Measurements from ENCODE around the gene RPS6KA4.
A peak's percentile ranks its signal among the peaks of the same experiment; 100 is the strongest.
"Not testable (repeated sequence)": the region's sequence is repeated elsewhere in the genome, so short reads cannot be mapped to it uniquely, and the experiment has no call there.

Gene RPS6KA4

GRCh38 chr11:64358907-64359711 lies at the start of gene RPS6KA4:
Gene RPS6KA4, plus strand, starts transcription at chr11:64359162. Its CDS starts 74 bp downstream, at chr11:64359236.
- peak; percentile 57 to 65 for DNase-seq

GRCh38 chr11:64312947-64313346 lies 46.0 kb upstream of the RPS6KA4 start:
- DNase-seq, result no peak

- no peak for DNase-seq
Measured at GRCh38 chr11:64313491-64314145, 45.3 kb upstream of the RPS6KA4 start.

DNA sequence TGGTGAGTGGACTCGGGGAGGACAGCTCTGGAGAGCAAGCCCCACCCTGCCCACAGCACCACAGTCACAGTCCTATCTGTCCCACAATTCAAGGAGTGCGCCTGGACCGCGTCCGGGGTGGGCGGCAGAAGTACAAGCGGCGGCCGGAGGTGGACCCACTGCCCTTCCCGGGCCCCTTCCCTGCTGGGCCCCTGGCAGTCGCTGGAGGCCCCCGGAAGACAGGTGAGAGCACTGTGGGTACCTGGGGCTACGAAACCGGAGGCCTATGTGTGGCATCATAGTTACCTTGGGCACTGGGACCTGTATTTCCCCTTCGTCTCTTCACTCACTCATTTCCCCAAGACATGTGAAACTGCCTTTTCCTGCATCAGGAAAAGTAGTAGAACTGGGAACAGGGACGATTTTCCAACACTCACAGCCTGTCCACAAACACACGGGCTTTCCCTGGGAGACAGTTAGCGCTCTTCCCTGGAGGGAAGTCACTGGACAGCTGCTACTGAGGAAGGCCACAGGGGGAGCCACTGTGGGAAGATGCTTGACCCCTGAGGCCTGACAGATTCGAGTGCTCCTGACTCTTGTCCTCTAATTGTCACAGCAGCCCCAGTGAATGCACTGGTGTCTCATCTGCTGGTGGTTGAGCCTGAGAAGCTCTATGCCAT lies 44.7 kb upstream of the RPS6KA4 start:
- no peak for DNase-seq

DNA sequence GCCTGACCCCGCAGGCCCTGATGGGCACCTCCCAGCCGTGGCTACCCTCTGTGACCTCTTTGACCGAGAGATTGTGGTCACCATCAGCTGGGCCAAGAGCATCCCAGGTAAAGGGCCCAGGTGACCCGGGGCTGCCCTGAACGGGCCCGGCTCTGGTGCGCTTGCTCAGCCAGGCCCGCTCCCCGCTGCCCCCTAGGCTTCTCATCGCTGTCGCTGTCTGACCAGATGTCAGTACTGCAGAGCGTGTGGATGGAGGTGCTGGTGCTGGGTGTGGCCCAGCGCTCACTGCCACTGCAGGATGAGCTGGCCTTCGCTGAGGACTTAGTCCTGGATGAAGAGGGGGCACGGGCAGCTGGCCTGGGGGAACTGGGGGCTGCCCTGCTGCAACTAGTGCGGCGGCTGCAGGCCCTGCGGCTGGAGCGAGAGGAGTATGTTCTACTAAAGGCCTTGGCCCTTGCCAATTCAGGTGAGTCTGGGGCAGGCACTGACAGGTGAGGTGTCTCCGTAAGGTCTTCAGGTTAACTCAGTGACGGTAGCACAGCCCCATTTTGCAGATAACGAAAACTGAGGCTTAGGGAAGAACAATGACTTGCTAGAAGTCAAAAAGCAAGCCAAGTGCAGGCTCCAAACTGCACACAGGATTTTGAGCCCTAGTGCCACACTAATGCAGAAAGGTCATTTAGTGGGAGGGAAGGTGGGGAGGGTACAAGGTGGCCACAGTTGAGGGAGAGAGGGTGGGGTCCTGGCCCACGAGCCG lies 44.0 kb upstream of the RPS6KA4 start:
- DNase-seq, result no peak

DNA sequence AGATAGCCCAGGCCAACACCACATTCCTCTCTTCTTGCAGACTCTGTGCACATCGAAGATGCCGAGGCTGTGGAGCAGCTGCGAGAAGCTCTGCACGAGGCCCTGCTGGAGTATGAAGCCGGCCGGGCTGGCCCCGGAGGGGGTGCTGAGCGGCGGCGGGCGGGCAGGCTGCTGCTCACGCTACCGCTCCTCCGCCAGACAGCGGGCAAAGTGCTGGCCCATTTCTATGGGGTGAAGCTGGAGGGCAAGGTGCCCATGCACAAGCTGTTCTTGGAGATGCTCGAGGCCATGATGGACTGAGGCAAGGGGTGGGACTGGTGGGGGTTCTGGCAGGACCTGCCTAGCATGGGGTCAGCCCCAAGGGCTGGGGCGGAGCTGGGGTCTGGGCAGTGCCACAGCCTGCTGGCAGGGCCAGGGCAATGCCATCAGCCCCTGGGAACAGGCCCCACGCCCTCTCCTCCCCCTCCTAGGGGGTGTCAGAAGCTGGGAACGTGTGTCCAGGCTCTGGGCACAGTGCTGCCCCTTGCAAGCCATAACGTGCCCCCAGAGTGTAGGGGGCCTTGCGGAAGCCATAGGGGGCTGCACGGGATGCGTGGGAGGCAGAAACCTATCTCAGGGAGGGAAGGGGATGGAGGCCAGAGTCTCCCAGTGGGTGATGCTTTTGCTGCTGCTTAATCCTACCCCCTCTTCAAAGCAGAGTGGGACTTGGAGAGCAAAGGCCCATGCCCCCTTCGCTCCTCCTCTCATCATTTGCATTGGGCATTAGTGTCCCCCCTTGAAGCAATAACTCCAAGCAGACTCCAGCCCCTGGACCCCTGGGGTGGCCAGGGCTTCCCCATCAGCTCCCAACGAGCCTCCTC lies 43.1 kb upstream of the RPS6KA4 start:
- DNase-seq, result not testable (repeated sequence)

DNA sequence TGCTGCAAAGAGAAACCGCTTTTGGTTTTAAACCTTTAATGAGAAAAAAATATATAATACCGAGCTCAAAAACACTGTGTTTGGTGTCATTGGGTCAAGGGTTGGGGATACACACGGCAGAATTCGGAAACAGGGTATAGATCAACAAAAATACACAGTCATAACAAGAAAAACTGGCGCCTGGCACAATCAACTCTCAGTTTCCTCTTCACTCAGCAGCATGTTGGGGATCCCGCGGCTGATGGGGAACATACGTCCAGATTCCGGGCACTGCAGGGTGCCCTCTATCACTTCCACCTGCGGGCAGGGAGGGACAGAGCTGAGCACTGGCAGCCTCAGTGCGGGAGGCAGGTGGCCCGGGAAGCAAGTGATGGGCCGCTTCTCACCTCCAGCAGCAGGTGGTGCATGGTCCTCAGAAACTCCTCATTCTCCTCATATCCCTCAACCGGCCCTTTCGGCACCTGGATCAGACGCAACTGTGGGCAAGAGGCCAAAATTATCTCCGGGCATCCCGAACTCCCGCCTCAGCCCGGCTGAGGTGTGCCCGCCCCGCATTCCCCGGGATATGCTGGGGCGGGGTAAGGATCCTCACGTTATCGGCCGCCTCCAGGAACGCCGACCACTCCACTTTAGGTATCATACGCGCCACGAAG lies 42.2 kb upstream of the RPS6KA4 start:
- DNase-seq, result no peak

DNA sequence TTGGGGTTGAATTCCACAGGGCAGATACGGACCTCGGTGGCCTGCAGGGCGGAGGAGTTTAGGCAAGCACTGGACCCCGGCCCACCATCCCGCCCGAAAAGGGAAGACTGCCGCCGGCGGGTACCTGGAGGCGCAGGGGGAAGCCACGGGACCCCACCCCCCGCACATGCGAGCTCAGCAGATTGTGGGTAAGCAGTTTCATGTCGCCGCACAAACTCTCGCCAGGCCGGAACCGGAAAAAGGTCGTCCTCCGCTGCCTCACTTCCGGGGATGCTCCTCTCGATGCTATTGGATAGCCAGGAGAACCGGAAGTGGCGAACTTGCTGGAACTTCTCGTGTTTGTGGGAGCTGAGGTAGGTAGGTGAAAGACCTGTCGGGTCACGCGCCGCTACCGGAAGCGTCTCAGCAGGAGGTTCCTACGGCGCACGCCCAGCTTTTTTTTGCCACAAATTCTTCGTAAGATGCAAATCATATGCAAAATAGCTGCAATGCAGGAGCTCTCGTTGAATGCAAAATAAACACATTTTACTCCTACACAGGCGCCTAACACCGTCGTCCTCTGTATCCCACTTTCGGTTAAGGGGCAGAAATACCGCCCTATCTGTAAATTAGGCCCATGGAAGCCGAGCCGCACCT lies 41.5 kb upstream of the RPS6KA4 start, which contains the start of gene TRMT112:
Gene TRMT112, minus strand, starts transcription at position 235 of the 636 bp plus-strand sequence. Its CDS starts 33 bp downstream, at position 202.
- DNase-seq, result peak; percentile 90 to 97

- DNase-seq, result peak; percentile 97
Measured at GRCh38 chr11:64317961-64318765, 40.8 kb upstream of the RPS6KA4 start, which contains the start of gene PRDX5. Gene PRDX5, plus strand, starts transcription at chr11:64318121. Its CDS starts 95 bp downstream, at chr11:64318216.

GRCh38 chr11:64318766-64319761 lies 39.9 kb upstream of the RPS6KA4 start:
- DNase-seq, result peak in 1 of 2 donors; percentile 41

DNA sequence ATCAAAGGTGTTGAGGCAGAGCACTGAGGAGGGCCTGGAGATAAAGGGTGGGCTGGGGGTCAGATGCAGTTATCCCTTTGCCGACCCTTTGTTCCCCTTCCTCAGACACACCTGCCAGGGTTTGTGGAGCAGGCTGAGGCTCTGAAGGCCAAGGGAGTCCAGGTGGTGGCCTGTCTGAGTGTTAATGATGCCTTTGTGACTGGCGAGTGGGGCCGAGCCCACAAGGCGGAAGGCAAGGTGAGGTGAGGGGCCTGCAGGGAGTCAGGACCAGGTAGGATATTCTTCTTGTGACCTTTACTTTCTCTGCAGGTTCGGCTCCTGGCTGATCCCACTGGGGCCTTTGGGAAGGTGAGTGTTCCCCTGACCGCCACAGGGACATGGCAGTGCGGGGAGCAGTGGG lies 38.4 kb upstream of the RPS6KA4 start:
- DNase-seq, result no peak

- DNase-seq, result no peak
Measured at GRCh38 chr11:64321026-64321425, 37.9 kb upstream of the RPS6KA4 start.

DNA sequence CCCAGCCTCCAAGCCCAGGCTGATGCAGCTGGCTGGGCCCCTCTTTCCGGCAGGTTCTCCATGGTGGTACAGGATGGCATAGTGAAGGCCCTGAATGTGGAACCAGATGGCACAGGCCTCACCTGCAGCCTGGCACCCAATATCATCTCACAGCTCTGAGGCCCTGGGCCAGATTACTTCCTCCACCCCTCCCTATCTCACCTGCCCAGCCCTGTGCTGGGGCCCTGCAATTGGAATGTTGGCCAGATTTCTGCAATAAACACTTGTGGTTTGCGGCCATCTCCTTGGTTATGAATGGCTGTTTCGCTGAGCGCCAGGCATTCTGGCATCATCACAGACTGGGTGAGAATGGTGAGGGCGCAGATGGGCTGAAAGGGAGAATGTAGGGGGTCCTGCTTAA lies 37.4 kb upstream of the RPS6KA4 start:
- DNase-seq, result no peak

DNA sequence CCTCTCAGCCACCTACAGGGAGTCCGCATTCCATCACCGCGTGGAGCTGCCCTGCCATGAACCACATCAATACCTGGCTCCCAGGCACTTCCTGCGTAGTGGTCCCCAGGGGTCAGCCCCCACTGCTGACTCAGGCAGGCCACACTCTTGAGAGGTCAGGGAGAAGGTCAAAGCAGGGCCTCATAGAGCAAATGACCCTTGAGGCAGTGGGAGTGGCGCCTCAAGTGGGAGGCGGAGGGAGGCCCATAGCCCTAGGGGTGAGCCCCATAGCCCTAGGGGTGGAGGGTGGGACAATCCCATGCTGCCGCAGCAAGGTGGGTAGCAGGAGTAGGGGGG lies 36.1 kb upstream of the RPS6KA4 start:
- no peak for DNase-seq

DNA sequence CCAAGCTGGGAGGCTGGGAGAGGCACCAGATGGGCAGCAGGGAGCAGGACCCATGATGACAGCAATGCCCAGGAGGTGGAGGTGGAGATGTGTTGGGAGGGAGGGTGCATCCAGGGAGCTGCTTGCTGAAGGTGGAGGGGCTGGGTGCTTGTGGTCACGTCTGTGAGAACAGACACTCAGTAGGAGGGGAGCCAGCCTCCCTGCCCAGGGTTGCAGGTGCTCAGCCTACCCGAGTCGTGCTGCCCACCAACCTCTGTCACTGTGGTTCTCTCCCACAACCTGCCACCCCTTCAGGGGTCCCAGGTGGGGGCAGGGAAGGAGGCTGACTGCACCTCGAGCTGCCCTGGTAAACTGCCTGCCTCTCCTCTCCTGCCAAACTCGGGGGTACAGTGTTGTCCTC lies 35.6 kb upstream of the RPS6KA4 start:
- DNase-seq, result no peak

DNA sequence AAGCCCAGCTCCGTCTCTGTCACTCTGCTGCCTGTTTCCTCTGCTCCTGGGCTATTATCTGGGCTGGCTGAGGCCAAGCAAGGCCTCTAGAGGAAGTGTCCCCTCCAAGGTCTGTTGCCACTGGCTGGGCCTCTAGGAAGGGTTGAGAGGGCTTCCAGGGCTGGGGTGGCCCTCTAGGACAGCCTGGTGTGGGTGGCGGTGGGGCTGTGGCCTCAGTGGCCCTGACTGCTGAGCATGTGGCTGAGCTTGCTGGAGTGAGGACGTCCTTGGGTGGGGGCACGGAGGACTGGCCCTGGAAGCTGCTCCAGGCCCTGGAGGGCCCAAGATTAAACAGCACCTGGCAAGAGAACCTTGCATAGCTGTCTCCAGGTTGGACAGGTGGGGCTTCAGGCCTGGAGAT lies 35.0 kb upstream of the RPS6KA4 start:
- DNase-seq, result not testable (repeated sequence)

GRCh38 chr11:64324692-64325469 lies 34.1 kb upstream of the RPS6KA4 start:
- DNase-seq, result no peak

DNA sequence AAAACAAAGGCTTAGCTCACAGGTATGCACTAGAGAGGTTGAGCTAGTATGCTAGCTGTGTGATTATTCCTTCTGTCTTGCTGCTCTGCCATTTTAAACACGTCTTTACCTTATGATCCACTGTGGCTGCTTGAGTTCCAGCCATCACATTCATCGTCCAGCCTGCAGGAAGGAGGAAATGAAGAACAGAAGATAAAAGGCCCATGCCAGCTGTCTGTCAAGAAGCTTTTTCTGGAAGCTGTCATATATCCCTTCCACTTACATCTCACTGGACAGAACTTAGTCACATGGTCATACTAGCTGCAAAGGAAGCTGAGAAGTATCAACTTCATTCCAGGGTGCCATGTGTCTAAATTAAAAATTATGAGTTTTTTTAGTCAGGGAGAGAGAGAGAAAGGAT lies 31.6 kb upstream of the RPS6KA4 start:
- DNase-seq, result no peak

Data from inflammatory macrophage treated with lipopolysaccharide for 1 hour (primary cell).